ENCODE results near the gene NMNAT3. TPM values are rescaled to one million over a fixed set of nuclear protein-coding genes. Genes with fewer than 3 reads are reported as not detected.

NMNAT3 gene
- total and polyA plus RNA-seq, 8 donors, result 3.6 to 24.9 (median 7.0) TPM

GRCh38 chr3:139689708-139690228 lies 12.0 kb upstream of the NMNAT3 start:
- no peaks in the 10 kb centered on the region for H3K9me3 ChIP-seq
- H3K4me3 ChIP-seq, result no peak overlapping the region
- no peak for DNase-seq
- intact Hi-C loops (cut with DNase I; ENCODE audit: low total_unique reads), result no loop called here
- no peaks in the 10 kb centered on the region for H3K27me3 ChIP-seq
- no peaks in the 10 kb centered on the region for H3K4me1 ChIP-seq
- 76 to 85% (median 80%) methylated on average over 7 of the region's 7 CpGs for WGBS, 5 donors
- H3K36me3 ChIP-seq, result no peaks in the 10 kb centered on the region
- no peak for TF ChIP-seq POLR2A (IDR thresholded peaks at IDR 0.05)
- no peak for TF ChIP-seq POLR2AphosphoS5 (IDR thresholded peaks at IDR 0.05)
- no peak for TF ChIP-seq EP300 (IDR thresholded peaks at IDR 0.05)
- no peak for TF ChIP-seq CTCF (IDR thresholded peaks at IDR 0.05)
- no peak overlapping the region for H3K27ac ChIP-seq

- DNase-seq, result no peak
- intact Hi-C loops (cut with DNase I; ENCODE audit: low total_unique reads), result no loop called here
These were observed 11.3 kb upstream of the NMNAT3 start for GRCh38 chr3:139689122-139689521.

GRCh38 chr3:139687431-139687830 lies 9.7 kb upstream of the NMNAT3 start:
- DNase-seq, result no peak

More at GRCh38 chr3:139689122-139689521, 11.3 kb upstream of the NMNAT3 start:
- H3K4me3 ChIP-seq, result no peak overlapping the region
- H3K27ac ChIP-seq, result no peak overlapping the region
- 53 to 64% (median 61%) methylated on average over 4 of the region's 4 CpGs for WGBS, 5 donors
- no peaks in the 10 kb centered on the region for H3K27me3 ChIP-seq
- TF ChIP-seq CTCF (IDR thresholded peaks at IDR 0.05), result no peak
- TF ChIP-seq POLR2A (IDR thresholded peaks at IDR 0.05), result no peak
- TF ChIP-seq EP300 (IDR thresholded peaks at IDR 0.05), result no peak
- no peaks in the 10 kb centered on the region for H3K4me1 ChIP-seq
- H3K36me3 ChIP-seq, result no peaks in the 10 kb centered on the region
- no peaks in the 10 kb centered on the region for H3K9me3 ChIP-seq

GRCh38 chr3:139686624-139687023 lies 8.9 kb upstream of the NMNAT3 start:
- WGBS, 5 donors, result 65 to 92% (median 87%) methylated on average over 3 of the region's 3 CpGs

More at GRCh38 chr3:139687431-139687830, 9.7 kb upstream of the NMNAT3 start:
- TF ChIP-seq EP300 (IDR thresholded peaks at IDR 0.05) (no peak), CTCF (IDR thresholded peaks at IDR 0.05) (no peak), POLR2A (IDR thresholded peaks at IDR 0.05) (no peak), POLR2AphosphoS5 (IDR thresholded peaks at IDR 0.05) (no peak)
- Histone ChIP-seq H3K4me3 (no peak overlapping the region), H3K9me3 (no peaks in the 10 kb centered on the region), H3K27ac (no peak overlapping the region), H3K4me1 (no peaks in the 10 kb centered on the region), H3K36me3 (no peaks in the 10 kb centered on the region), H3K27me3 (no peaks in the 10 kb centered on the region)
- 72 to 89% (median 80%) methylated on average over 1 of the region's 1 CpG for WGBS, 5 donors
- intact Hi-C loops (cut with DNase I; ENCODE audit: low total_unique reads), result no loop called here

More at GRCh38 chr3:139686624-139687023, 8.9 kb upstream of the NMNAT3 start:
- Histone ChIP-seq H3K27me3 (no peaks in the 10 kb centered on the region), H3K27ac (no peak overlapping the region), H3K9me3 (no peaks in the 10 kb centered on the region), H3K4me3 (no peak overlapping the region), H3K4me1 (no peaks in the 10 kb centered on the region), H3K36me3 (no peaks in the 10 kb centered on the region)
- TF ChIP-seq EP300 (IDR thresholded peaks at IDR 0.05) (no peak), POLR2AphosphoS5 (IDR thresholded peaks at IDR 0.05) (no peak), CTCF (IDR thresholded peaks at IDR 0.05) (no peak)
- DNase-seq, result no peak
- intact Hi-C loops (cut with DNase I; ENCODE audit: low total_unique reads), result no loop called here

All from stomach (tissue), 9 donors.